H1 (cell line): ENCODE results near the gene CHRDL2. TPM values are rescaled to one million over a fixed set of nuclear protein-coding genes. Genes with fewer than 3 reads are reported as not detected.

Source experiments
- CTCF ChIA-PET: fragments of 300-600 bp; sonication (Branson Sonifier 250); formaldehyde crosslinking; loops from one replicate; lab custom pipeline; 2021; ENCODE audit not compliant: partially characterized antibody; lab: Charles Lee
- POLR2A ChIA-PET: fragments of 300-600 bp; sonication (Branson Sonifier 250); formaldehyde crosslinking; loops from one replicate; lab custom pipeline; 2021; ENCODE audit warnings: inconsistent platforms; ENCODE audit not compliant: partially characterized antibody; lab: Charles Lee
- DNase-seq, 2 experiments: peaks; one replicate each; pipeline versions ENCODE4 v3.0.0 to v3.0.0-alpha.2; 2010 to 2022; ENCODE audit warnings: low spot score in 2 of 2, low read depth in 1 of 2, mixed read lengths in 1 of 2
- FAIRE-seq: peaks from 2 replicates; lab custom pipeline; 2011; peaks lifted over from hg19 to GRCh38; lab: Jason Lieb, UNC
- H2AFZ ChIP-seq: 2 replicates; pipeline ENCODE4 v1.8.1; 2012; ENCODE audit warnings: low read length, inconsistent platforms
- H2AK5ac ChIP-seq: 2 replicates; pipeline ENCODE4 v1.6.1; 2013; ENCODE audit warnings: low read depth, low read length
- H2BK120ac ChIP-seq: replicated peaks from 2 replicates; pipeline ENCODE3; 2013; ENCODE audit warnings: low read depth, low read length, inconsistent platforms
- H2BK12ac ChIP-seq: 2 replicates; pipeline ENCODE4 v1.6.1; 2013; ENCODE audit warnings: low read depth, low read length
- H2BK15ac ChIP-seq: 2 replicates; pipeline ENCODE4 v1.6.1; 2013; ENCODE audit warnings: low read length
- H2BK20ac ChIP-seq: 2 replicates; pipeline ENCODE4 v1.6.1; 2013; ENCODE audit warnings: low read length
- H2BK5ac ChIP-seq: 2 replicates; pipeline ENCODE4 v1.6.1; 2013; ENCODE audit warnings: low read depth, low read length
- H3K14ac ChIP-seq: 2 replicates; pipeline ENCODE4 v1.6.1; 2013; ENCODE audit warnings: inconsistent platforms; ENCODE audit not compliant: insufficient read length
- H3K18ac ChIP-seq: 2 replicates; pipeline ENCODE4 v1.6.1; 2013; ENCODE audit warnings: low read length; ENCODE audit errors: extremely low read depth
- H3K23ac ChIP-seq: 2 replicates; pipeline ENCODE4 v1.6.1; 2013; ENCODE audit warnings: inconsistent platforms; ENCODE audit not compliant: insufficient read length
- H3K23me2 ChIP-seq: 2 replicates; pipeline ENCODE4 v1.6.1; 2013; ENCODE audit warnings: low read depth, low read length
- H3K27ac ChIP-seq: 2 replicates; pipeline ENCODE4 v1.6.1; 2011; ENCODE audit warnings: low read depth, low read length, inconsistent platforms
- H3K27me3 ChIP-seq, 4 experiments: replicated peaks in 1 of 4; 1 replicate in 1 of 4; 2 replicates in 3 of 4; pipeline versions ENCODE4 v1.6.1 to v1.8.1; 2011 to 2013; ENCODE audit warnings: low read length in 3 of 4, mild to moderate bottlenecking in 3 of 4, inconsistent platforms in 2 of 4, mixed read lengths in 2 of 4, moderate library complexity in 1 of 4; ENCODE audit not compliant: control insufficient read depth in 3 of 4, insufficient read depth in 3 of 4; ENCODE audit errors: extremely low read depth in 1 of 4
- H3K36me3 ChIP-seq, 4 experiments: 2 replicates each; pipeline versions ENCODE4 v1.6.1 to v1.8.1; 2011 to 2013; ENCODE audit warnings: mild to moderate bottlenecking in 4 of 4, low read length in 3 of 4, moderate library complexity in 2 of 4, control low read depth in 1 of 4, inconsistent platforms in 1 of 4; ENCODE audit not compliant: insufficient read depth in 4 of 4, control insufficient read depth in 2 of 4
- H3K4ac ChIP-seq: replicated peaks from 2 replicates; pipeline ENCODE3; 2013; ENCODE audit warnings: low read length, low read depth, mixed read lengths, inconsistent platforms; ENCODE audit not compliant: insufficient read length
- H3K4me1 ChIP-seq, 4 experiments: replicated peaks in 1 of 4; 1 replicate in 1 of 4; 2 replicates in 3 of 4; pipeline versions ENCODE4 v1.6.1 to v1.8.1; 2011 to 2013; ENCODE audit warnings: low read length in 3 of 4, inconsistent platforms in 2 of 4, mixed read lengths in 1 of 4; ENCODE audit not compliant: insufficient read depth in 4 of 4, control insufficient read depth in 3 of 4
- H3K4me2 ChIP-seq, 2 experiments: 2 replicates each; pipeline versions ENCODE4 v1.6.1 to v1.8.1; 2011 to 2013; ENCODE audit warnings: low read depth in 2 of 2, low read length in 2 of 2, control low read depth in 1 of 2, inconsistent platforms in 1 of 2, mild to moderate bottlenecking in 1 of 2; ENCODE audit not compliant: insufficient read depth in 1 of 2
- H3K4me3 ChIP-seq, 4 experiments: fragments of 200-600, 300-600 bp in 1 of 4; sonication (generic), shearing (Covaris generic), sonication (Bioruptor Twin) in 1 of 4; 2 replicates each; pipeline versions ENCODE4 v1.5.1 to v1.8.1; 2011 to 2016; ENCODE audit warnings: low read length in 4 of 4, low read depth in 3 of 4, control low read depth in 2 of 4, inconsistent platforms in 2 of 4, mild to moderate bottlenecking in 2 of 4, mixed read lengths in 1 of 4, moderate library complexity in 1 of 4; ENCODE audit not compliant: insufficient read depth in 2 of 4; ENCODE audit errors: extremely low read depth in 1 of 4
- H3K56ac ChIP-seq: replicated peaks from 2 replicates; pipeline ENCODE3; 2013; ENCODE audit warnings: low read depth, mild to moderate bottlenecking, mixed read lengths, low read length, inconsistent platforms; ENCODE audit not compliant: insufficient read length
- H3K79me1 ChIP-seq: 2 replicates; pipeline ENCODE4 v1.6.1; 2013; ENCODE audit warnings: low read depth, low read length, control low read depth
- H3K79me2 ChIP-seq, 2 experiments: 2 replicates each; pipeline versions ENCODE4 v1.6.1 to v1.8.1; 2012 to 2013; ENCODE audit warnings: low read length in 2 of 2, mild to moderate bottlenecking in 2 of 2, inconsistent platforms in 1 of 2; ENCODE audit not compliant: insufficient read depth in 2 of 2, control insufficient read depth in 1 of 2
- H3K9ac ChIP-seq, 4 experiments: replicated peaks in 1 of 4; 1 replicate in 1 of 4; 2 replicates in 3 of 4; pipeline versions ENCODE4 v1.6.1 to v1.8.1; 2011 to 2013; ENCODE audit warnings: low read depth in 3 of 4, low read length in 3 of 4, control low read depth in 2 of 4, mild to moderate bottlenecking in 2 of 4, moderate library complexity in 2 of 4, inconsistent platforms in 1 of 4; ENCODE audit errors: extremely low read depth in 1 of 4
- H3K9me3 ChIP-seq, 2 experiments: 2 replicates each; pipeline versions ENCODE4 v1.6.1 to v1.8.1; 2012 to 2013; ENCODE audit warnings: mild to moderate bottlenecking in 2 of 2, moderate library complexity in 2 of 2, control low read depth in 1 of 2, inconsistent platforms in 1 of 2, low read depth in 1 of 2, low read length in 1 of 2, mixed read lengths in 1 of 2; ENCODE audit not compliant: insufficient read depth in 2 of 2
- H4K20me1 ChIP-seq, 2 experiments: replicated peaks in 1 of 2; 2 replicates each; pipeline versions ENCODE3 to v1.8.1; 2011 to 2013; ENCODE audit warnings: inconsistent platforms in 2 of 2, low read length in 2 of 2, mild to moderate bottlenecking in 1 of 2; ENCODE audit not compliant: insufficient read depth in 2 of 2, control insufficient read depth in 1 of 2
- H4K5ac ChIP-seq: 2 replicates; pipeline ENCODE4 v1.6.1; 2013; ENCODE audit warnings: low read length, low read depth, mixed read lengths, inconsistent platforms; ENCODE audit not compliant: insufficient read length
- H4K8ac ChIP-seq: 2 replicates; pipeline ENCODE4 v1.8.0; 2013; ENCODE audit warnings: mild to moderate bottlenecking, moderate library complexity, low read length, inconsistent platforms; ENCODE audit not compliant: insufficient read depth; ENCODE audit errors: extremely low read depth
- H4K91ac ChIP-seq: replicated peaks from 2 replicates; pipeline ENCODE3; 2013; ENCODE audit warnings: low read length, mixed read lengths, inconsistent platforms; ENCODE audit not compliant: insufficient read length
- E2F6 ChIP-seq: IDR thresholded peaks from 2 replicates; pipeline ENCODE4 v1.6.1; 2012; ENCODE audit warnings: inconsistent platforms
- EZH2 ChIP-seq: fragments of 200-600 bp; sonication (generic); IDR thresholded peaks from 2 replicates; pipeline ENCODE4 v1.7.1; 2012; ENCODE audit warnings: low read depth, mild to moderate bottlenecking, moderate library complexity, low read length, inconsistent platforms; ENCODE audit not compliant: severe bottlenecking
- KDM1A ChIP-seq: fragments of 200-600, 300-600 bp; sonication (generic); IDR thresholded peaks from 2 replicates; pipeline ENCODE4 v1.7.1; 2016; ENCODE audit warnings: mild to moderate bottlenecking, low read length, borderline replicate concordance
- KDM4A ChIP-seq: IDR thresholded peaks from one replicate; pipeline ENCODE4 v1.7.1; 2012; ENCODE audit warnings: low read depth, mild to moderate bottlenecking, moderate library complexity, low read length, inconsistent platforms; ENCODE audit not compliant: severe bottlenecking
- SUZ12 ChIP-seq: fragments of 200-600 bp; sonication (generic); IDR thresholded peaks from 2 replicates; pipeline ENCODE4 v1.6.1; 2012; ENCODE audit warnings: mild to moderate bottlenecking, inconsistent platforms, low read length, moderate library complexity, mixed read lengths
- TEAD4 ChIP-seq: IDR thresholded peaks from 2 replicates; pipeline ENCODE4 v1.6.1; 2012; ENCODE audit warnings: low read depth, low read length, inconsistent platforms, mixed read lengths
- USF2 ChIP-seq: IDR thresholded peaks from 2 replicates; pipeline ENCODE4 v1.6.1; 2011; ENCODE audit warnings: low read length, improper control_type of control experiment
- WGBS, 2 experiments: shearing (Covaris generic) in 1 of 2; methylation state at CpG; one replicate each; pipeline versions ENCODE4 v1.1.6 to v1.1.7; 2013 to 2015; ENCODE audit warnings: low lambda C conversion rate in 2 of 2, mixed read lengths in 2 of 2, inconsistent platforms in 1 of 2, low coverage in 1 of 2, missing lambda C conversion rate in 1 of 2; ENCODE audit not compliant: insufficient replicate concordance in 2 of 2, insufficient coverage in 1 of 2, insufficient read length in 1 of 2; ENCODE audit errors: extremely low coverage in 1 of 2, missing lambda C conversion rate in 1 of 2; 5-methylcytosine and 5-hydroxymethylcytosine counted together
- polyA plus RNA-seq, 7 experiments: library from polyadenylated mRNA; depleted of rRNA in 3 of 7; stranded (reverse) in 5 of 7; unstranded in 2 of 7; fragments of >200 nt in 5 of 7; fragments of 200-250 nt in 2 of 7; gene quantifications; 1 replicate in 5 of 7; 2 replicates in 1 of 7; 4 replicates in 1 of 7; pipeline versions ENCODE4 v1.2.1 to v1.2.3, GENCODE V29; 2011 to 2013; ENCODE audit warnings: missing spikeins in 2 of 7, mixed read lengths in 2 of 7
- total RNA-seq: library from RNA; stranded (reverse); fragmentation: NEBNext Ultra II Directional; extraction: Animal tissue kit (Norgen Biotek cat#: 25700); gene quantifications from 2 replicates; pipeline ENCODE4 v1.2.1, GENCODE V29; 2021

Gene CHRDL2
- total and polyA plus RNA-seq, 2 of the 8 experiments (the other 6 are each of a cell fraction or from before 2014, with no cell fraction given): 0.26 to 0.48 TPM

- peak overlapping the region; percentile 91; the same call in 1 of the 2 replicates for H2AFZ ChIP-seq
- H3K4ac ChIP-seq: no peak overlapping the region
These were observed 510 bp downstream of the CHRDL2 start for GRCh38 chr11:74730571-74731260.

More at GRCh38 chr11:74730571-74731260, 510 bp downstream of the CHRDL2 start:
- H2BK15ac ChIP-seq: no peak overlapping the region
- H3K23me2 ChIP-seq: peaks cover 12% of the 10 kb centered on the region; the same call in 1 of the 2 replicates
- H3K4me2 ChIP-seq: peak overlapping the region; percentile 83 to 100
- H2BK20ac ChIP-seq: no peak overlapping the region
- H2BK120ac ChIP-seq: no peak overlapping the region
- no peak overlapping the region for H3K23ac ChIP-seq
- H3K18ac ChIP-seq: peak overlapping the region; percentile 48
- no peak overlapping the region for H2BK12ac ChIP-seq
- H3K79me2 ChIP-seq: no peaks in the 10 kb centered on the region
- 4% methylated on average over 36 of the region's 40 CpGs; no CpG with 5 or more reads in 1 of the 2 experiments for WGBS, 2 experiments
- H4K20me1 ChIP-seq: no peaks in the 10 kb centered on the region
- ChIA-PET CTCF (interaction anchor here (12.8 kb wide), 1 partner anchor 30 kb away, joined by 348 read pairs; no protein-coding TSS in a partner anchor), POLR2A (interaction anchor here (1.0 kb wide), 1 partner anchor 10 kb away, joined by 4 read pairs; no protein-coding TSS in a partner anchor)
- H4K91ac ChIP-seq: no peak overlapping the region
- H3K36me3 ChIP-seq: no peaks in the 10 kb centered on the region
- TF ChIP-seq USF2 (no peak), KDM1A (no peak), E2F6 (0 out of 2 replicates have a peak, but pooled peaks have one; percentile 10), SUZ12 (peak; percentile 80), EZH2 (peak; percentile 82), KDM4A (peak; percentile 75), TEAD4 (peak; percentile 67; the same call in 1 of the 2 replicates)
- H4K5ac ChIP-seq: no peak overlapping the region
- no peak overlapping the region for H2AK5ac ChIP-seq
- no peaks in the 10 kb centered on the region for H3K79me1 ChIP-seq
- no peak overlapping the region for H3K14ac ChIP-seq
- H3K9ac ChIP-seq: no peak overlapping the region; a peak in 1 of 7 replicates
- peak overlapping the region; percentile 44 to 77 (median 49) for H3K4me3 ChIP-seq
- no peaks in the 10 kb centered on the region for H3K9me3 ChIP-seq
- no peak overlapping the region for H3K56ac ChIP-seq
- 0 out of 2 replicates have a peak overlapping the region, but pooled peaks have one; percentile 9 for H4K8ac ChIP-seq
- FAIRE-seq: no peak
- H3K4me1 ChIP-seq: peaks cover 0 to 8% (median 0%) of the 10 kb centered on the region in 4 experiments; a peak in 3 of 7 replicates
- H3K27me3 ChIP-seq: peaks cover 30 to 49% (median 43%) of the 10 kb centered on the region in 4 experiments
- H2BK5ac ChIP-seq: no peak overlapping the region
- DNase-seq: peak in 1 of 2 experiments; percentile 62
- H3K27ac ChIP-seq: no peak overlapping the region
